ENCODE measurements around the gene IL33.

DNA sequence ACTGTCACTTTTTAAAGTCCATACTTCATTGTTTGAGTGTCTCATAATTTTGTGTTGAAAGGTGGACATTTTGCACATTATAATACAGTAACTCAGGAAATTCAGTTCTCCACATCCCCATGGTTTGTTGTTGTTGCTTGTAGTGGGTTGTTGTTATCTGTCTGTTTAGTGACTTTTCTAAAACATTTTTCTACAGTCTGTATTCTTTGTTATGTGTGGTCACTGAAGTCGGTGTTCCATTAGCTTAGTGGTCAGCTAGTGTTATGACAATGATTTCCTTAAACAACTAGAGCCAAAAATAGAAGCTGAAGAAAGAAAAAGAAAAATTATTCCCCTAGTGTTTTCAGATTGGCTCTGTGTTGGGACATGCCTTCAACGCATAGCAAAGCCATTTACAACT, 5.6 kb upstream of the IL33 start:
- no peak for TF ChIP-seq TEAD4 (IDR thresholded peaks at IDR 0.05; ENCODE audit: low read depth, low read length)
- TF ChIP-seq, protein P1, sequence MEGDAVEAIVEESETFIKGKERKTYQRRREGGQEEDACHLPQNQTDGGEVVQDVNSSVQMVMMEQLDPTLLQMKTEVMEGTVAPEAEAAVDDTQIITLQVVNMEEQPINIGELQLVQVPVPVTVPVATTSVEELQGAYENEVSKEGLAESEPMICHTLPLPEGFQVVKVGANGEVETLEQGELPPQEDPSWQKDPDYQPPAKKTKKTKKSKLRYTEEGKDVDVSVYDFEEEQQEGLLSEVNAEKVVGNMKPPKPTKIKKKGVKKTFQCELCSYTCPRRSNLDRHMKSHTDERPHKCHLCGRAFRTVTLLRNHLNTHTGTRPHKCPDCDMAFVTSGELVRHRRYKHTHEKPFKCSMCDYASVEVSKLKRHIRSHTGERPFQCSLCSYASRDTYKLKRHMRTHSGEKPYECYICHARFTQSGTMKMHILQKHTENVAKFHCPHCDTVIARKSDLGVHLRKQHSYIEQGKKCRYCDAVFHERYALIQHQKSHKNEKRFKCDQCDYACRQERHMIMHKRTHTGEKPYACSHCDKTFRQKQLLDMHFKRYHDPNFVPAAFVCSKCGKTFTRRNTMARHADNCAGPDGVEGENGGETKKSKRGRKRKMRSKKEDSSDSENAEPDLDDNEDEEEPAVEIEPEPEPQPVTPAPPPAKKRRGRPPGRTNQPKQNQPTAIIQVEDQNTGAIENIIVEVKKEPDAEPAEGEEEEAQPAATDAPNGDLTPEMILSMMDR (IDR thresholded peaks at IDR 0.05; ENCODE audit: control extremely low read depth in 1 of 3, insufficient read depth in 1 of 3, low read depth in 1 of 3, low read length in 3 of 3): no peak
- no peak for TF ChIP-seq CHD1 (IDR thresholded peaks at IDR 0.05; ENCODE audit: low read depth, low read length)
- no peak for TF ChIP-seq EZH2 (IDR thresholded peaks at IDR 0.05; ENCODE audit: low read depth, low read length, severe bottlenecking)
- TF ChIP-seq, protein P2, sequence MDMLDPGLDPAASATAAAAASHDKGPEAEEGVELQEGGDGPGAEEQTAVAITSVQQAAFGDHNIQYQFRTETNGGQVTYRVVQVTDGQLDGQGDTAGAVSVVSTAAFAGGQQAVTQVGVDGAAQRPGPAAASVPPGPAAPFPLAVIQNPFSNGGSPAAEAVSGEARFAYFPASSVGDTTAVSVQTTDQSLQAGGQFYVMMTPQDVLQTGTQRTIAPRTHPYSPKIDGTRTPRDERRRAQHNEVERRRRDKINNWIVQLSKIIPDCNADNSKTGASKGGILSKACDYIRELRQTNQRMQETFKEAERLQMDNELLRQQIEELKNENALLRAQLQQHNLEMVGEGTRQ (IDR thresholded peaks at IDR 0.05; ENCODE audit: low read length): no peak
- TF ChIP-seq SP1 (IDR thresholded peaks at IDR 0.05; ENCODE audit: low read depth, low read length): no peak
- TF ChIP-seq POLR2A (IDR thresholded peaks at IDR 0.05; ENCODE audit: control extremely low read depth in 1 of 2, low read depth in 2 of 2, low read length in 2 of 2): no peak
- TF ChIP-seq CEBPB (IDR thresholded peaks at IDR 0.05; ENCODE audit: low read depth, low read length): no peak
- TF ChIP-seq KDM1A (IDR thresholded peaks at IDR 0.05; ENCODE audit: borderline replicate concordance, low read length): no peak
- no peak for TF ChIP-seq JUND (IDR thresholded peaks at IDR 0.05; ENCODE audit: low read length)
- TF ChIP-seq CBX8 (IDR thresholded peaks at IDR 0.05; ENCODE audit: borderline replicate concordance, low read depth, low read length): no peak
- TF ChIP-seq ASH2L (IDR thresholded peaks at IDR 0.05; ENCODE audit: low read length): no peak
- no peak for TF ChIP-seq KDM5A (IDR thresholded peaks at IDR 0.05; ENCODE audit: low read length)
- TF ChIP-seq, protein P3, sequence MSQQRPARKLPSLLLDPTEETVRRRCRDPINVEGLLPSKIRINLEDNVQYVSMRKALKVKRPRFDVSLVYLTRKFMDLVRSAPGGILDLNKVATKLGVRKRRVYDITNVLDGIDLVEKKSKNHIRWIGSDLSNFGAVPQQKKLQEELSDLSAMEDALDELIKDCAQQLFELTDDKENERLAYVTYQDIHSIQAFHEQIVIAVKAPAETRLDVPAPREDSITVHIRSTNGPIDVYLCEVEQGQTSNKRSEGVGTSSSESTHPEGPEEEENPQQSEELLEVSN (IDR thresholded peaks at IDR 0.05): no peak
